GM18868 (cell line): ENCODE measurements around the gene SSRP1.

Experiments
- ATAC-seq: cut with Tn5 transposase; IDR thresholded peaks from one replicate; pipeline ENCODE4 v1.9.1; 2021; ENCODE audit warnings: mild to moderate bottlenecking, moderate library complexity; ENCODE audit not compliant: unreplicated experiment

SSRP1 gene

DNA sequence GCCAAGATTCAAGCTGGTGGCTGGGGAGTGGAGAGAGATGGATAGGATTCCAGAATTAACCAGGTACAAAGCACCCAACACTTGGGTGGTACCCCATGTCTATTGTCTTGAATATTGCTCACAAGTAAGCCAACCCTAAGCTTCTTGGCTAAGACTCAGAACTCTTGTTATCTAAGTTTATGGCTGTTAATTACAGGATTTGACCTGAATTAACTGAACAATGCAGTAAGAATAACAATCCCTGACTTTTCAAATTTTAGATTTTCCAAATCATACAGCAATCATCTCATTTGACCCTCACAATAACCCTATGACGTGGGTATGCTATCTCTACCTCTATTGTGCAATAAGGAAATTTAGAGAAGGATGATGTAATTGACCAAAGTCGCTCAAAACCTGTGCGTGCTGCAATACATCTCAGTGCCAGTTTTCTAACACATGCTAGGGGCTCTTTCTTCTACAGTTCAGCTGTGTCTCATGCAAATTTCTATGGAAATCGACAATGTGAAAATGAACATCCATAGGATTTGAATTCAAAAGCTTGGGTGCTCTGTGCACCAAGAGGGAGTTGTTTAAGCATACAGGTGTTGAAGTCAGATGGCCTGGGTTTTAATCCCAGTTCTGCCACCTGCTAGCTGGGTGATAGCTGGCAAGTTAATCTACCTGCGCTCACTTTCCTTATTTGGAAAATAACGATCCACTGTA is 58.6 kb downstream of the SSRP1 start:
- no peak for ATAC-seq

DNA sequence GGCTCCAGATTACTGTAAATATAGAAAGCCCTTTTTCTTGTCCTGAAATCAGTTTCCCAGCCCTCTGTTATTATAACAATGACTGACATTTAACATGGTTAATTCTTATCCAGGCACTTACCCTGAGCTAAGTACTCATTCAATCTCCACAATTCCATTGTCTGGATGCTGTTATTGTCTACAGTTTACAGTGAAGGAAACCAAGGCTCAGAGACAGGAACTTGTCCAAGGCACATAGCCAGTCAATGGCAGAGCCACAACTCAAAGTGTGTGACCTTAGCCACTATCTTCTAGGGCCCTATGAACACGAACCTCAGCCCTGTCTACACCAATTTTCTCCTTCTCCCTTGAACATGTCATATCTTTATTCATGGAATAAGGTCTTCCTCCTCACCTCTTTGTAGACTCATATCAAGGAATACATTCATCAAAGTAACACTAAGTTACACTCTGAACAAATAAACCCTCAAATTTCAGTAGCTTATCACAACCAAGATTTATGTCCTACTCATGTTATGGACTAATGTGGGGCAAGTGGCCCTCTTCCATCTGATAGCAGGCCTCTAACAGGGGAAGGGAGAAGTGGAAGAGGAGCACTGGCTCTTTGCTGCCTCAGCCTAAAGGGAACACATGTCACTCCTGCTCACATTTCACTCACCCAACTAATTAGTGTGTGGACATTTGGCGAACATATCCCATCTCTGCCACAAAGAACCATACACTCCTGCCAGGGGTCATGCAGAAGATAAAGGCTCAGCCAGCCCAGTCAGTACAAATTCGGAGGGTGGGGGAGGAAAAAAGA is 59.3 kb downstream of the SSRP1 start:
- ATAC-seq, result no peak
